ENCODE measurements around the gene KDF1.

Gene KDF1

GRCh38 chr1:26959722-26960624, at the start of gene KDF1:
KDF1 (minus strand) TSS chr1:26960468; CDS start chr1:26952380, 8,088 bp downstream.
- peak; percentile 79 for DNase-seq (ENCODE audit: low spot score)

DNA sequence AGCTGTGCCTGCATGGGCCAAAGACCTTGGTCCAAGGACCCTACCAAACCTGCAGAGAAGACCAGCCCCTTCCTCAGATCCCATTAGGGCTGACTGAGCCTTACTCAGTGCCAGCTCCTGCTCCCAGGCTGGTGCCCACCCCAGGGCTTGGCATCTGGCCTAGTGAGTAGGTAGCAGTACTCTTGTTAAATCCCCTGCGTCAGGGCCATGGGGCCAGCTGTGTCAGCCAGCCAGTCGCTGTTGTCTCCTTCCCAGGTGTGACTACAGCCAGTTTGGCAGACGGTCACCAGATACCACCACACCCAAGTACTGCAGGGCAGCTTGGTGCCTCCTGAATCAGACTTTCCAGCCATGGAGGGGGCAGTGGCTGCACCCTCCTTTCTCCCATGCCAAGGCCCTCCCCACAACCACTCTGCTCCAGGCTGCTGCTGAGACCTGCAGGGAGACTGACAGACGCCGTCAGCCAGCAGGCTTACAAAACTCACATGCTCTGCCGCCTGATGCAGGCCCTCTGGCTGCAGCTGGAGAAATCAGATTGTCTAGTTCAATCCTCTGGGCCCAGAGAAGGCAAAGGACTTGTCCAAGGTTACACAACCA, 49.4 kb upstream of the KDF1 start:
- peak; percentile 70 for DNase-seq (ENCODE audit: low spot score)

DNA sequence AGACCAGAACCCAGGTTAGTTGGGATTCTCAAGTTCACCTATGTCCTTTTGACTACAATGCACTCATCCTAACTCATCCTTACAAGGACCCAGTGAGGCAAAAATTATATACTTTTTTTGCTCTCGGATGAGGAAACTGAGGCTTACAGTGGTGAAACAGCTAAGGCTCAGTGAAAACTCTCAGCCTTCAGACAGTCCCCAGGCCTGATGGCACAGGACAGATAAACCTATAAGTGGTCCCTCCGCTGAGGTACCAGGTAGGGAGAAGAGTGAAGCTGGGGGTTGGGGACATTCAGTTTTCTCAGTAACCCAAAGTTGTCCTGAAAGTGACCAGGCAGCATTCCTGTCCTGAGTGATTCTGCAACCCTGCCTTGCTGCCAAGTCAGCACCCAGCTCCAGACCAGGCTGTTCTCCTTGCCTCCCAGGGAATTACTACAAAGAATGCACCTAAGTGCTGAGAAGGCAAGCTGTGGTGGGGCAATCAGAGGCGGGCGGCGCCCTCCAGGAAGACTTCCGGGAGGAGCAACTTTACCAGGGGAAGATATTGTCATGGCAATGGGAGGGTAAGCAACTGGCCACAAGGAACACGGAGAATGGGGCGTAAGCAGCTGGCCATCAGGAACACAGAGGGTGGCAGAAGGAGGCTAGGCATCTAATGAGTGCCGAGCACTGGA, 47.8 kb upstream of the KDF1 start:
- peak; percentile 87 for DNase-seq (ENCODE audit: low spot score)

DNA sequence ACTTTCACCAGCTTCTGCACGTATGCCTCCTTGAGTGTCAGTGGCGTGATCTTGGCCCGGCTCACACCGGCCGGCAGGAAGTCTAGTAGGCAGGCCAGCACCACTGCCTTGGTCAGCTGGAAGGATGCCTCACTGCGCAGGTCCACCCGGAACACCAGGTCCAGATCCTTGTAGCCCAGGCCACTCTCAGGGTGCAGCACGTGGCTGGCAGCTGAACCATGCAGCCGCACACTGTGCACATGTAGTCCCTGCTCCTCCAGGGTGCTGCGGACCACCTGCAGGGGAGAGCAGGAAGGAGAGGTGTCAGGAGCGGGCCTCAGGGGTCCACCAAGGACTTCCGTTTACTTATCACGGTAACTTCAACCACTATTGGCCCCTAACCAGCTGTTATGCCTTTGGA, 46.4 kb upstream of the KDF1 start:
- DNase-seq (ENCODE audit: low spot score) = no peak

DNA sequence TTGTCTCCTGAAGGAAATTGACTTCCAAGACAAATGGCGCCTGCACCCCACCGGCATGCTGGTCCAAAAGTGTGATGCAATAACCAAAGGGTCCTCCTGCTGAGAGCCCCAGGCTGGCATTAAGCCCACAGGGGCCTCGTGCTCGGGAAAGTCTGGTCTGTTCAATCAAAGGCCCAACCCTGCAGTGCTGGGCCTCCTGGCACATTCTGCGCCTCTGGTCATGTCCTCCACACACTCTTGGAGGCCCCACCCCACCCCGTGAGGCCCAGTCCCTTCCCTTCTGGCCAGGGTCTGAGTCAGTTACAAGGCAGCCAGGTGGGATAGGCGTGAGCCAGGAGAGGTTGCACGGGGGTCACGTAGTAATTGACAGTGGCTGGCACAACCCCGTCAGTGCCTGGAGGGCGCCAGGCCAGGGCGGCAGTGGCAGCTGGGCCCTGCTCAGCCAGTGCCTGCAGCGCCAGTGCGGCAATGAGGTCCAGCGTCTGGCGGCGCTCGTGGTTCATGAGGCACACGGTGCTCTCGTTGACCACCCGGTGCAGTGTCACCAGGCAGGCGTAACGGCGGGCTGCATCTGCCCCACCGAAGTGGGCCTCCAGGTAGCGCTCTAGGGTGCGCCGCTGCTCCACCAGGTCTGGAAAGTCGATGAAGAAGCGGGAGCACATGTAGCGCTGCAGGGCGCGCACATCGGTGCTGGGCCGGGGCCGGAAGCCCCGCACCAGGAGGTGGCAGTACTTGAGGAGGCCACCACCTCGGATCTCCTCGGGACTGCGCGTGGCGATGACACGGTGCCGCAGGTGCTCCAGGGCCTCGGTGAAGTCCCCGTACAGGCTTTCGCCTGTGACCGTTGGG, 45.6 kb upstream of the KDF1 start:
- peak; percentile 38 for DNase-seq (ENCODE audit: low spot score)

- no peak for DNase-seq (ENCODE audit: low spot score)
These were observed 44.9 kb upstream of the KDF1 start for GRCh38 chr1:27005166-27005530.

- DNase-seq (ENCODE audit: low spot score) = peak; percentile 39
These were observed 44.4 kb upstream of the KDF1 start for GRCh38 chr1:27004471-27005165.

DNA sequence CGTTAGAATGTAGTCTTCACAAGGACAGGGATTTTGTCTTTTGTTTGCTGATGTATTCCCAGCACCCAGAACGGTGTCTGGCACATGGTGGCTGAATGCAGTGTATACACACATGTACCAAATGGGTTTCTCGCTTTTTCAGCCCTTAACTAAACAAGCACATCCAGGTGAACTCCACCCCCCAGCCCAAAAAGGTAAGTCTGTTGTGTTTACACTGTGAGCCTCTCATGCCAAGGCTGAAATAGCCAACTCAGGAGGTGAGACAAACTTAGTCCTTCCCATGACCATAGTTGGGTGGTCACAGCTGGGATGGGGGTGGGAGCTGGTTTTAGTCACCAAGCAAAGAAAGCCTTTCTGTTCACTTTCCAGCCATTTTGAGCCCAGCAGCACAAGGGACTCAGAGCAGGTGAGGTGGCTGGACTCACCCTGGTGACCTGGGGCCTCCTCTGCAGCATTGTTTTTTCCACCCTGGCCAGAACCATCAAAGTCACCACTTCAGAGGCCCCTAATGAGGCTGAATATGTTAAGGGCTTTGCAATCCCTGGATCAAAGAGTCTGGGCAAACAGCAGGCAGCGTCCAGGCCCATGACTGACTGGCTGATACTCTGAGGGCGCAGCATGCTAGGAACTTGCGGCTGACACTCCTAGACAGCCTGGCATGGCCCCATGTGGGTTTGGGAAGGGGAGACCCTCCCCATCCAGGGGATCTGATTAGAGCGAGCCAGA, 43.6 kb upstream of the KDF1 start:
- no peak for DNase-seq (ENCODE audit: low spot score)

GRCh38 chr1:27001570-27002360, 41.5 kb upstream of the KDF1 start:
- DNase-seq (ENCODE audit: low spot score) = peak; percentile 78

DNA sequence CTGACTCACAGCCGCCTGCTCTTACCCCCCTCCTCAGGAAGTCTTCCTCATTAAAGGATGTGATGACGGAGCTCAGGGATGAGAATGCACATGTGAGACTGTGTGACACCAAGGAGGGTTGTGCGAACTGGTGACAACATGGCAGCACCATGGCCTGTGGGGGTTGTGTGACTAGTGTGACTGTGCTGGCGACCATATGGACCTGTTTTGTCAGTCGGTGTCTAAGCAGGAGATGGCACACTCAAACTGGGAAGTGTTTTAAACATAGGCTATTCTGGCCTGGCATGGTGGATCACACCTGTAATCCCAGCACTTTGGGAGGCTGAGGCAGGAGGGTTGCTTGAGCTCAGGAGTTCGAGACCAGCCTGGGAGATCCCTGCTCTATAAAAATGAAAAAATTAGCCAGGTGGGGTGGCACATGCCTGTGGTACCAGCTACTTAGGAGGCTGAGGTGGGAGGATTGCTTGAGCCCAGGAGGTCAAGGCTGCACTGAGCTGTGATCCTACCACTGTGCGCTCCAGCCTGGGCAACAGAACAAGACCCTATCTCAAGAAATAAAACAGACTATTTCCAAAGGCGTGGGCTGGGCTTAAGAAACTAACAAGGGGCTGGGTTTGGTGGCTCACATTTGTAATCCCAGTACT, 40.7 kb upstream of the KDF1 start:
- peak; percentile 82 for DNase-seq (ENCODE audit: low spot score)

GRCh38 chr1:27000090-27000816, 40.0 kb upstream of the KDF1 start:
- DNase-seq (ENCODE audit: low spot score) = no peak

DNA sequence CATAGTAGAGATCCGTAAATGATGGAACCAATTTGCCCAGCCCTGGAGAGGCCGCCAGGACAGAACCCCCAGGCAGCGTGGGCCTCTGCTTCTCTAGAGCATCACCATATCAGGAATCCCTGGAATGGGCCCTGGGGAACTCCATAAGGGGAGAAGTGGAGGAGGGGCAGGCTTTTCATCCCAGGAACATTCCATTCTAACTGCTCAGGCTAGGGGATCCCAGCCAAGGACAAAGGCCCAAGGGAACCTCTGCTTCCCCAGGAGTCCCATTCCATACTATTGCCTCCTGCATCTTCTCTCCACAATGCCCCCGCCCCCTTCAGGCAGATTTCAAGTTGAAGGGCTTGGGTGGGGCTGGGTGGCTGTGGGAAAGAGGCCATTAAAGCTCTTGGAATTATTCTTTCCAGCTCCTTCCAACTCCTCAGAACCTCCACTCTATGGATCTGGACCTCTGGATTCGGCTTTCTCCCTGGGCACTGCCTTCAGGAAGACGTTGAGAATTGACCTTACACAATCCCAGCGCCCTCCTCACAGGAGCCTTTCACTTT, 39.2 kb upstream of the KDF1 start:
- peak; percentile 98 for DNase-seq (ENCODE audit: low spot score)

DNA sequence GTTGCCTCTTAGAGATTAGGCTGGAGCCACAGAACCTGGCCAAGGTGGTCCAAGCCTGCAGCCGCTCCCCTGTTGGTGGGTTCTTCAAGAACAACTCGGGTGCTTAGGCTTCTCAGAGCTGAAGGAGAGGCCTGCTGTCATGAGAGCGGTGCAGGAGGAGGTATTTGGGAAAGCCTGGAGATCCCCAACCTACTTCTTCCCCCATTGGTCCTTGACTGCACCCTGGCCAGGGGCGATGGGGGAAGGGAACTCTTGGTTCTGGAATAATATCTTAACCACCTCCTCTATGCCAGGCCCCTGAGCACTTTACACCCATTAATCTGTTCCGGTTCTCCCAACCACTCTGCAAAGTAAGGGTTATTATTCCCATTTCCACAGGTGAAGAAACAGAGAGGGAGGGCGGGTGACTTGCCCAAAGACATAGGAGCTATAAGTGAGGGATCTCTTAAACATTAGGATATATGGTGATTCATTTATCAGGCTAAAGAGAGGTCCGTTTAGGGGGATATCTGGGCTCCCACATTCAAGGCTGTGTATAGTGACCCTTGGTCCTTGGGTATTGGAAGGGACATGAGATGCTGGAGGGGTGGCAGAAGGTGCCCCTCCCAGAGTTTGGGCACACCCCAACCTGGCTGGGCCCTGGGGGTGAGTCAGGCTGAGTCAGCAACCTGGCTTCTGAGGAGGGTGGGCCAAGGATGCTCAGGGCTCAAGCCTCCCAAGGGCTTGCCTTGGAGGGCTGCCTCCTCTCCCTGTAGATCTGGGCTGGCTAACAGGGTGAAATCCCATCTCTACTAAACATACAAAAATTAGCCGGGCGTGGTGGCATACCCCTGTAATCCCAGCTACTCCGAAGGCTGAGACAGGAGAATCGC, 38.4 kb upstream of the KDF1 start:
- peak; percentile 85 for DNase-seq (ENCODE audit: low spot score)

DNA sequence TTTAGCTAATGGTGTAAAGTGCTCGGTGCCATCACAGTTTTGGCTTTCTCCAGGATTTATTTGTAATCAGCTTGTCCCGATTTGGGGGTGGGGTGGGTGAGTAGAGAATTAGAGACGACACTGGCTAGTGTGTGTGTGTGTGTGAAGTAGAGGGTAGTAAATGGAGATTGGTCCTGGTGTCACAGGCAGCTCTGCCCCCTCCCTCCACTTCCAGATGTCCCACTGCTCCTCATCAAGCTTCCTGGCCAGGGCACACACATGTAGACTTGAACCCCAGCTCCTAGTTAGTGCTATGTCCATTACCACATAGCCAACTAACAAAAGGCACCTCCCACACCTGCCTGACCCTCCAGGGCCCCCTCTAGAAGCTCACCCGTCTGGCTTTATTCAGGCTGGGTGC, 36.4 kb upstream of the KDF1 start:
- no peak for DNase-seq (ENCODE audit: low spot score)

- peak; percentile 80 for DNase-seq (ENCODE audit: low spot score)
These were observed 35.8 kb upstream of the KDF1 start for GRCh38 chr1:26996024-26996423.

GRCh38 chr1:26994787-26995517, 34.7 kb upstream of the KDF1 start:
- peak; percentile 71 for DNase-seq (ENCODE audit: low spot score)

Measured in kidney tubule cell (primary cell).